Measurements from ENCODE around the gene ANO1. TPM values are rescaled to one million over a fixed set of nuclear protein-coding genes. Genes with fewer than 3 reads are reported as not detected.
A peak's percentile ranks its signal among the peaks of the same experiment; 100 is the strongest.

The ANO1 gene
- total and polyA plus RNA-seq, 4 donors: 7.8 to 64.8 (median 32.2) TPM

DNA sequence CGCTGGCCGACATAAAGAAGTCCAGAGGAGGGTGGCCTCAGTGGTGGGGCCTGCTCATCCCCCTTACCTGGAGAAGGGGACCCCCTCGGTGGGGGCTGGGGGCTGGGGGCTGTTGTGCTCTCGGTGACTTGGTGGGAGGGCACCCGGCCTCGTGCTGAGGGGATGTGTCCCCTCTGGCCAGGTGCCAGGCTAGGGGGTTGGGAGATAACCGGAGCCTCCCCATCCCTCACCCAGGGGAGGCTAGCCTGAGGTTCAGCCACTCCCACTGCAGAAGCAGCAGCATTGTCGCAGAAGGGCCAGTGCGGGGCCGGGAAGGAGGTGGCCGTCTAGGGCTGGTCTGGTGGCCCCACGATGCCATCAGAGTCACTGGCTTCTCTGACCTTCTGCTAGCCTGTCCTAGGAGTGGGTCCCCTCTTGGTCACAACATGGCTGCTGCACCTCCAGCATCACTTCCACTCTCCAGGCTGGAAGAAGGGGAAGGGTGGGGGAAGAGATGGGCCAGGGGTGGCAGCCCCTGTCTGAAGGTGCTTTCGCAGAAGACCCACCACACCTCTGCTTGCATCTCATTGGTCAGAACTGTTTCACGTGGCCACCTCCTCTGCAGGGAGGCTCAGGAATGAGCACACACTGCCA is 80.8 kb downstream of the ANO1 start:
- no peak overlapping the region for H3K4me3 ChIP-seq (ENCODE audit: low read depth in 1 of 3, low read length in 3 of 3)
- no peaks in the 10 kb centered on the region for H3K9me3 ChIP-seq (ENCODE audit: control insufficient read depth in 4 of 4, low read length in 3 of 4)
- no peak overlapping the region for H3K9ac ChIP-seq (ENCODE audit: low read depth in 1 of 2, low read length in 2 of 2)
- H3K36me3 ChIP-seq (ENCODE audit: control insufficient read depth in 4 of 4, insufficient read depth in 3 of 4, low read depth in 1 of 4, low read length in 3 of 4): peaks cover 0 to 31% (median 11%) of the 10 kb centered on the region in 4 donors
- TF ChIP-seq HNF4A (conservative IDR thresholded peaks at IDR 0.05): no peak
- TF ChIP-seq YY1 (IDR thresholded peaks at IDR 0.05): no peak
- no peak for TF ChIP-seq TAF1 (conservative IDR thresholded peaks at IDR 0.05)
- no peak for TF ChIP-seq GABPA (IDR thresholded peaks at IDR 0.05 in 1 of 2, conservative IDR thresholded peaks at IDR 0.05 in 1 of 2)
- no peak for TF ChIP-seq RXRA (IDR thresholded peaks at IDR 0.05)
- no peak for TF ChIP-seq EGR1 (IDR thresholded peaks at IDR 0.05; ENCODE audit: low read depth in 2 of 2)
- no peak for TF ChIP-seq HNF4G (IDR thresholded peaks at IDR 0.05)
- H3K27me3 ChIP-seq (ENCODE audit: control insufficient read depth in 4 of 4, insufficient read depth in 4 of 4, low read length in 3 of 4): no peaks in the 10 kb centered on the region
- peaks cover 9 to 16% (median 12%) of the 10 kb centered on the region in 4 donors for H3K4me1 ChIP-seq (ENCODE audit: control insufficient read depth in 4 of 4, insufficient read depth in 4 of 4, low read length in 3 of 4)
- no peak for DNase-seq (ENCODE audit: low spot score)
- 90% methylated on average over 14 of the region's 14 CpGs for WGBS
- H3K27ac ChIP-seq (ENCODE audit: low read depth in 1 of 2, low read length in 2 of 2): no peak overlapping the region

DNA sequence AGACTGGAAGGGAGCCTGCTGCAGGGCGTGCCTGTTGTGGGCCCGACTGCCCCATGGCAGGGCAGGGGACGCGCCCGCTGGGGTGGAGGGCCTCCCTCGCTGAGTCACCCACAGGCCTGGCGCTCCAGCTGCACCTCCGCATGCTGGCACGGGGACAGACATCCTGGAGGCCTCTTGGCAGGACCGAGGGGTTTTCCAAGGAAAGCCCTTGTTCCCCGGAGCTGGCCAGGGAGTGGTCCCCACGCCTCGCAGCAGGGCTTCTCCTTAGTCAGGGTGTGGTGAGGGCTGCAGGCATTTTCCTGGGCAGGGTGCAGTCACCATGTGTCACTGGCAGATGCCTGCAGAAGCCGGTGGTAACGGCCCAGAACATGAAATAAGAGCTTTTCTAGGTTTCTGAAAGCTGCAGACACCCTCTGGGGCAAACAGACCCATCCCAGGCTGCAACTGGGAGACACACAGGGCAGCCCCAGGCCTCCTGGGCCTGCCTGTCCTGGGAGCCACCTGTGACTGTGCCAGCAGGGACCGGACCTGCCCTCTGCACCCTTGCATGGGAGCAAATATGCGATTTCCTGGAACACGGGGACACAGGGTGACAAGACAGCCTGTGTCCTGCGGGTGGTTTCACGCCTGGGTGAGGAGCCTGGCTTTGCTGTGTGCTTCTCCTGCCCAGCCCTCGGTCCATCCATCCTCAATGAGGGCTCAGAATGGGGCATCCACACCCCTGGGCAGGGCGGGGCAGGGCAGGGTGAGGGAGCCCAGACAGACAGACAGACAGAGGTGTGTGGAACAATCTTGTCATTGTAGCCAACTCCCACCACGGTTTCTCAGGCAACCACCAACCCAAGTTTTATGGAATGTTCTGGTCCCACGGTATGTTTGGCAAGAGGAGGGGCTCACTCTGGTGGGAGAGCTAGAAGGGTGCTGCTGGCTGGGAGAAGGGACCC is 81.8 kb downstream of the ANO1 start:
- Histone ChIP-seq H3K27me3 (ENCODE audit: control insufficient read depth in 4 of 4, insufficient read depth in 4 of 4, low read length in 3 of 4) (no peaks in the 10 kb centered on the region), H3K27ac (ENCODE audit: low read depth in 1 of 2, low read length in 2 of 2) (peak overlapping the region; percentile 25 to 36), H3K36me3 (ENCODE audit: control insufficient read depth in 4 of 4, insufficient read depth in 3 of 4, low read depth in 1 of 4, low read length in 3 of 4) (peaks cover 0 to 36% (median 13%) of the 10 kb centered on the region in 4 donors), H3K4me1 (ENCODE audit: control insufficient read depth in 4 of 4, insufficient read depth in 4 of 4, low read length in 3 of 4) (peaks cover 9 to 16% (median 12%) of the 10 kb centered on the region in 4 donors), H3K4me3 (ENCODE audit: low read depth in 1 of 3, low read length in 3 of 3) (no peak overlapping the region), H3K9ac (ENCODE audit: low read depth in 1 of 2, low read length in 2 of 2) (no peak overlapping the region), H3K9me3 (ENCODE audit: control insufficient read depth in 4 of 4, low read length in 3 of 4) (no peaks in the 10 kb centered on the region)
- 66% methylated on average over 24 of the region's 24 CpGs for WGBS
- TF ChIP-seq HNF4A (conservative IDR thresholded peaks at IDR 0.05): peak; percentile 84 to 86
- TF ChIP-seq EGR1 (IDR thresholded peaks at IDR 0.05; ENCODE audit: low read depth in 2 of 2): no peak
- peak in 1 of 2 donors; percentile 51 for TF ChIP-seq RAD21 (IDR thresholded peaks at IDR 0.05)
- TF ChIP-seq HNF4G (IDR thresholded peaks at IDR 0.05): peak; percentile 41
- TF ChIP-seq NR2F2 (IDR thresholded peaks at IDR 0.05): no peak
- TF ChIP-seq, protein P1, sequence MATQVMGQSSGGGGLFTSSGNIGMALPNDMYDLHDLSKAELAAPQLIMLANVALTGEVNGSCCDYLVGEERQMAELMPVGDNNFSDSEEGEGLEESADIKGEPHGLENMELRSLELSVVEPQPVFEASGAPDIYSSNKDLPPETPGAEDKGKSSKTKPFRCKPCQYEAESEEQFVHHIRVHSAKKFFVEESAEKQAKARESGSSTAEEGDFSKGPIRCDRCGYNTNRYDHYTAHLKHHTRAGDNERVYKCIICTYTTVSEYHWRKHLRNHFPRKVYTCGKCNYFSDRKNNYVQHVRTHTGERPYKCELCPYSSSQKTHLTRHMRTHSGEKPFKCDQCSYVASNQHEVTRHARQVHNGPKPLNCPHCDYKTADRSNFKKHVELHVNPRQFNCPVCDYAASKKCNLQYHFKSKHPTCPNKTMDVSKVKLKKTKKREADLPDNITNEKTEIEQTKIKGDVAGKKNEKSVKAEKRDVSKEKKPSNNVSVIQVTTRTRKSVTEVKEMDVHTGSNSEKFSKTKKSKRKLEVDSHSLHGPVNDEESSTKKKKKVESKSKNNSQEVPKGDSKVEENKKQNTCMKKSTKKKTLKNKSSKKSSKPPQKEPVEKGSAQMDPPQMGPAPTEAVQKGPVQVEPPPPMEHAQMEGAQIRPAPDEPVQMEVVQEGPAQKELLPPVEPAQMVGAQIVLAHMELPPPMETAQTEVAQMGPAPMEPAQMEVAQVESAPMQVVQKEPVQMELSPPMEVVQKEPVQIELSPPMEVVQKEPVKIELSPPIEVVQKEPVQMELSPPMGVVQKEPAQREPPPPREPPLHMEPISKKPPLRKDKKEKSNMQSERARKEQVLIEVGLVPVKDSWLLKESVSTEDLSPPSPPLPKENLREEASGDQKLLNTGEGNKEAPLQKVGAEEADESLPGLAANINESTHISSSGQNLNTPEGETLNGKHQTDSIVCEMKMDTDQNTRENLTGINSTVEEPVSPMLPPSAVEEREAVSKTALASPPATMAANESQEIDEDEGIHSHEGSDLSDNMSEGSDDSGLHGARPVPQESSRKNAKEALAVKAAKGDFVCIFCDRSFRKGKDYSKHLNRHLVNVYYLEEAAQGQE (IDR thresholded peaks at IDR 0.05): no peak
- peak; percentile 85 to 92 for TF ChIP-seq RXRA (IDR thresholded peaks at IDR 0.05)
- TF ChIP-seq SP1 (IDR thresholded peaks at IDR 0.05): peak; percentile 78
- no peak for TF ChIP-seq FOXA1 (IDR thresholded peaks at IDR 0.05)
- DNase-seq (ENCODE audit: low spot score): no peak

Measured in liver (tissue), 9 donors.